Smooth muscle cell (in vitro differentiated cells): ENCODE data around the gene CLASP1. TPM values are rescaled to one million over a fixed set of nuclear protein-coding genes. Genes with fewer than 3 reads are reported as not detected.
"Not testable (repeated sequence)": the region's sequence is repeated elsewhere in the genome, so short reads cannot be mapped to it uniquely, and the experiment has no call there.

Experiments
- DNase-seq: peaks from one replicate; lab custom pipeline; 2025; ENCODE audit not compliant: unreplicated experiment; lab: John Stamatoyannopoulos, UW
- H2AFZ ChIP-seq: fragments of 200-600 bp; sonication (generic); 2 replicates; pipeline ENCODE4 v1.6.0; 2016; ENCODE audit warnings: antibody characterized with exemption, low read depth, mild to moderate bottlenecking
- H3F3A ChIP-seq: fragments of 200-600 bp; sonication (generic); 2 replicates; pipeline ENCODE4 v1.6.0; 2017; ENCODE audit warnings: antibody characterized with exemption, low read depth
- H3K27ac ChIP-seq: fragments of 200-600 bp; sonication (generic); 2 replicates; pipeline ENCODE4 v1.5.1; 2016; ENCODE audit warnings: low read depth, mild to moderate bottlenecking
- H3K27me3 ChIP-seq: fragments of 200-600 bp; sonication (generic); 2 replicates; pipeline ENCODE4 v1.6.1; 2016; ENCODE audit warnings: low read depth, mild to moderate bottlenecking
- H3K36me3 ChIP-seq: fragments of 200-600 bp; sonication (generic); 2 replicates; pipeline ENCODE4 v1.5.1; 2016; ENCODE audit warnings: low read depth
- H3K4me1 ChIP-seq: fragments of 200-600 bp; sonication (generic); 2 replicates; pipeline ENCODE4 v1.5.1; 2016; ENCODE audit warnings: low read depth
- H3K4me2 ChIP-seq: fragments of 200-600 bp; sonication (generic); 2 replicates; pipeline ENCODE4 v1.6.0; 2016; ENCODE audit warnings: mild to moderate bottlenecking
- H3K4me3 ChIP-seq: fragments of 200-600 bp; sonication (generic); 2 replicates; pipeline ENCODE4 v1.5.1; 2016; ENCODE audit warnings: mild to moderate bottlenecking
- H3K79me2 ChIP-seq: fragments of 200-600 bp; sonication (generic); 2 replicates; pipeline ENCODE4 v1.6.0; 2016; ENCODE audit warnings: low read depth, mild to moderate bottlenecking
- H3K9ac ChIP-seq: fragments of 200-600 bp; sonication (generic); 2 replicates; pipeline ENCODE4 v1.6.0; 2016; ENCODE audit warnings: low read depth
- H3K9me3 ChIP-seq: fragments of 200-600 bp; sonication (generic); replicated peaks from 2 replicates; pipeline ENCODE4 v1.5.1; 2016; ENCODE audit warnings: low read depth
- H4K20me1 ChIP-seq: fragments of 200-600 bp; sonication (generic); 2 replicates; pipeline ENCODE4 v1.6.0; 2016; ENCODE audit warnings: low read depth
- CTCF ChIP-seq: fragments of 200-600 bp; sonication (generic); IDR thresholded peaks from 2 replicates; pipeline ENCODE4 v1.5.1; 2017; ENCODE audit warnings: borderline replicate concordance, mild to moderate bottlenecking, antibody characterized with exemption; ENCODE audit not compliant: insufficient read depth, poor library complexity, severe bottlenecking
- WGBS: methylation state at CpG from one replicate; pipeline ENCODE4 v1.1.7; 2016; ENCODE audit warnings: low lambda C conversion rate; 5-methylcytosine and 5-hydroxymethylcytosine counted together
- polyA plus RNA-seq: library from polyadenylated mRNA; unstranded; fragments of >200 nt; fragmentation: Nextera tagmentation; extraction: Ambion mirVana; gene quantifications from 2 replicates; pipeline ENCODE4 v1.2.1, GENCODE V29; 2016
- total RNA-seq: library from RNA; depleted of rRNA; stranded (reverse); fragments of >200 nt; gene quantifications from 2 replicates; pipeline ENCODE4 v1.2.3, GENCODE V29; 2014

The CLASP1 gene
- total and polyA plus RNA-seq, 2 experiments from 2014 or later = 15.0 to 33.8 TPM

GRCh38 chr2:121480826-121481225 is 168.4 kb downstream of the CLASP1 start:
- DNase-seq = no peak
- H3K9me3 ChIP-seq = no peaks in the 10 kb centered on the region
- peaks cover 43% of the 10 kb centered on the region for H4K20me1 ChIP-seq
- no peak overlapping the region for H3K4me3 ChIP-seq
- peak overlapping the region; percentile 62 for H3K4me2 ChIP-seq
- no peaks in the 10 kb centered on the region for H3F3A ChIP-seq
- 48% methylated on average over 5 of the region's 5 CpGs for WGBS
- H3K79me2 ChIP-seq = peaks cover 7% of the 10 kb centered on the region
- H3K9ac ChIP-seq = no peak overlapping the region
- TF ChIP-seq CTCF = no peak
- H3K36me3 ChIP-seq = no peaks in the 10 kb centered on the region
- H3K27ac ChIP-seq = peak overlapping the region; percentile 21
- H2AFZ ChIP-seq = no peak overlapping the region
- H3K4me1 ChIP-seq = peaks cover 39% of the 10 kb centered on the region
- H3K27me3 ChIP-seq = no peaks in the 10 kb centered on the region

- 87% methylated on average over 8 of the region's 8 CpGs for WGBS
- no peak overlapping the region for H3K4me2 ChIP-seq
- H3K9me3 ChIP-seq = no peaks in the 10 kb centered on the region
- H3K79me2 ChIP-seq = peaks cover 10% of the 10 kb centered on the region
- H3K4me3 ChIP-seq = no peak overlapping the region
- no peak overlapping the region for H3K9ac ChIP-seq
- H4K20me1 ChIP-seq = peaks cover 47% of the 10 kb centered on the region
- H3K4me1 ChIP-seq = peaks cover 37% of the 10 kb centered on the region
- H2AFZ ChIP-seq = no peak overlapping the region
- H3K36me3 ChIP-seq = no peaks in the 10 kb centered on the region
- DNase-seq = no peak
- TF ChIP-seq CTCF = no peak
- no peaks in the 10 kb centered on the region for H3F3A ChIP-seq
- no peaks in the 10 kb centered on the region for H3K27me3 ChIP-seq
- H3K27ac ChIP-seq = no peak overlapping the region
Measured at GRCh38 chr2:121479882-121480522, 169.3 kb downstream of the CLASP1 start.

- Histone ChIP-seq H3K4me3 (no peak overlapping the region), H3K9me3 (no peaks in the 10 kb centered on the region), H2AFZ (no peak overlapping the region), H3K79me2 (peaks cover 14% of the 10 kb centered on the region), H4K20me1 (peaks cover 52% of the 10 kb centered on the region), H3K9ac (no peak overlapping the region), H3K27ac (no peak overlapping the region), H3F3A (no peaks in the 10 kb centered on the region), H3K36me3 (no peaks in the 10 kb centered on the region), H3K4me2 (no peak overlapping the region), H3K27me3 (no peaks in the 10 kb centered on the region), H3K4me1 (peaks cover 42% of the 10 kb centered on the region)
- DNase-seq = no peak
- TF ChIP-seq CTCF = no peak
- WGBS = 95% methylated on average over 6 of the region's 6 CpGs
Measured at GRCh38 chr2:121478996-121479745, 170.1 kb downstream of the CLASP1 start.

- H3K9ac ChIP-seq, H3K4me3 ChIP-seq, H3K4me2 ChIP-seq, H3K27me3 ChIP-seq, H2AFZ ChIP-seq, H3K9me3 ChIP-seq, H3F3A ChIP-seq, DNase-seq, H3K36me3 ChIP-seq, H3K27ac ChIP-seq: not testable (repeated sequence)
- peaks cover 14% of the 10 kb centered on the region for H3K79me2 ChIP-seq
- H4K20me1 ChIP-seq = peaks cover 56% of the 10 kb centered on the region
- WGBS = 93% methylated on average over 5 of the region's 7 CpGs
- H3K4me1 ChIP-seq = peaks cover 42% of the 10 kb centered on the region
Measured at GRCh38 chr2:121478358-121478995, 170.8 kb downstream of the CLASP1 start.
